GM06990 (cell line): ENCODE data around the gene ST3GAL2.
A peak's percentile ranks its signal among the peaks of the same experiment; 100 is the strongest.
"Not testable (repeated sequence)": the region's sequence is repeated elsewhere in the genome, so short reads cannot be mapped to it uniquely, and the experiment has no call there.

Source experiments
- DNase-seq: peaks from one replicate; pipeline ENCODE4 v3.0.0-alpha.2; 2011; ENCODE audit not compliant: insufficient read length; ENCODE audit errors: extremely low read depth
- H3K27me3 ChIP-seq: replicated peaks from 2 replicates; pipeline ENCODE4 v1.6.0; 2011; ENCODE audit warnings: low read length; ENCODE audit not compliant: control insufficient read depth, insufficient read depth
- H3K36me3 ChIP-seq: 2 replicates; pipeline ENCODE4 v1.5.1; 2011; ENCODE audit warnings: low read length; ENCODE audit not compliant: control insufficient read depth, insufficient read depth
- H3K4me3 ChIP-seq: replicated peaks from 2 replicates; pipeline ENCODE4 v1.5.1; 2011; ENCODE audit warnings: low read depth, mild to moderate bottlenecking, control low read depth, low read length
- CTCF ChIP-seq: IDR thresholded peaks from 2 replicates; pipeline ENCODE4 v1.5.1; 2011; ENCODE audit warnings: low read length, control low read depth, mild to moderate bottlenecking, inconsistent platforms; ENCODE audit not compliant: insufficient read depth, poor library complexity, severe bottlenecking

ST3GAL2 gene

GRCh38 chr16:70337814-70338213 is 101.1 kb downstream of the ST3GAL2 start:
- TF ChIP-seq CTCF: no peak
- Histone ChIP-seq H3K27me3 (no peaks in the 10 kb centered on the region), H3K36me3 (peaks cover 9% of the 10 kb centered on the region), H3K4me3 (no peak overlapping the region)
- no peak for DNase-seq

GRCh38 chr16:70332728-70333127 is 106.2 kb downstream of the ST3GAL2 start:
- H3K4me3 ChIP-seq, DNase-seq, H3K27me3 ChIP-seq: not testable (repeated sequence)
- H3K36me3 ChIP-seq: peaks cover 18% of the 10 kb centered on the region

GRCh38 chr16:70331588-70332358 is 107.1 kb downstream of the ST3GAL2 start:
- H3K36me3 ChIP-seq: peaks cover 18% of the 10 kb centered on the region
- no peak for DNase-seq
- no peak overlapping the region for H3K4me3 ChIP-seq
- no peaks in the 10 kb centered on the region for H3K27me3 ChIP-seq
- TF ChIP-seq CTCF: peak; percentile 63

- no peak for TF ChIP-seq CTCF
- Histone ChIP-seq H3K4me3 (no peak overlapping the region), H3K36me3 (peaks cover 18% of the 10 kb centered on the region), H3K27me3 (no peaks in the 10 kb centered on the region)
- DNase-seq: no peak
Observed at GRCh38 chr16:70331091-70331490, 107.8 kb downstream of the ST3GAL2 start.
